Keratinocyte (primary cell): ENCODE measurements around the gene DAB1. TPM values are rescaled to one million over a fixed set of nuclear protein-coding genes. Genes with fewer than 3 reads are reported as not detected.

Experiments
- DNase-seq: peaks from one replicate; pipeline ENCODE4 v3.0.0-alpha.2; 2011; ENCODE audit warnings: low read depth, missing footprints, low spot score
- FAIRE-seq: peaks from 2 replicates; lab custom pipeline; 2011; peaks lifted over from hg19 to GRCh38; lab: Jason Lieb, UNC
- H2AFZ ChIP-seq: 2 replicates; pipeline ENCODE4 v1.6.0; 2012; ENCODE audit warnings: low read length, control low read depth, inconsistent platforms; ENCODE audit not compliant: control insufficient read depth
- H3K27ac ChIP-seq: 2 replicates; pipeline ENCODE4 v1.5.1; 2011; ENCODE audit warnings: low read length; ENCODE audit not compliant: control insufficient read depth, insufficient read depth
- H3K27me3 ChIP-seq: 3 replicates; pipeline ENCODE4 v1.6.0; 2011; ENCODE audit warnings: low read length; ENCODE audit not compliant: control insufficient read depth, insufficient read depth; ENCODE audit errors: extremely low read depth
- H3K36me3 ChIP-seq, 2 experiments: 2 replicates in 1 of 2; 3 replicates in 1 of 2; pipeline ENCODE4 v1.5.1; 2011; ENCODE audit warnings: low read length in 2 of 2, mild to moderate bottlenecking in 1 of 2; ENCODE audit not compliant: control insufficient read depth in 2 of 2, insufficient read depth in 2 of 2; ENCODE audit errors: extremely low read depth in 1 of 2
- H3K4me1 ChIP-seq: 3 replicates; pipeline ENCODE4 v1.5.1; 2011; ENCODE audit warnings: low read length; ENCODE audit not compliant: control insufficient read depth, insufficient read depth; ENCODE audit errors: extremely low read depth
- H3K4me2 ChIP-seq: 3 replicates; pipeline ENCODE4 v1.6.0; 2011; ENCODE audit warnings: low read depth, low read length; ENCODE audit not compliant: control insufficient read depth, insufficient read depth; ENCODE audit errors: extremely low read depth
- H3K4me3 ChIP-seq, 3 experiments: fragments of 200-600 bp in 1 of 3; sonication (generic) in 1 of 3; 2 replicates in 2 of 3; 3 replicates in 1 of 3; pipeline ENCODE4 v1.5.1; 2011 to 2016; ENCODE audit warnings: low read length in 3 of 3, mild to moderate bottlenecking in 3 of 3, control low read depth in 2 of 3, inconsistent platforms in 1 of 3, low read depth in 1 of 3, mixed read lengths in 1 of 3, mixed run types in 1 of 3, moderate library complexity in 1 of 3; ENCODE audit not compliant: control insufficient read depth in 2 of 3, insufficient read depth in 2 of 3; ENCODE audit errors: extremely low read depth in 1 of 3
- H3K79me2 ChIP-seq: 2 replicates; pipeline ENCODE4 v1.6.0; 2012; ENCODE audit warnings: low read length; ENCODE audit not compliant: control insufficient read depth, insufficient read depth
- H3K9ac ChIP-seq: 3 replicates; pipeline ENCODE4 v1.6.0; 2011; ENCODE audit warnings: low read length; ENCODE audit not compliant: control insufficient read depth, insufficient read depth; ENCODE audit errors: extremely low read depth
- H3K9me1 ChIP-seq: 3 replicates; pipeline ENCODE4 v1.6.0; 2011; ENCODE audit warnings: low read length; ENCODE audit not compliant: control insufficient read depth, insufficient read depth; ENCODE audit errors: extremely low read depth
- H3K9me3 ChIP-seq: 2 replicates; pipeline ENCODE4 v1.5.1; 2012; ENCODE audit warnings: low read depth, low read length; ENCODE audit not compliant: control insufficient read depth
- H4K20me1 ChIP-seq: 3 replicates; pipeline ENCODE4 v1.6.0; 2011; ENCODE audit warnings: low read length; ENCODE audit not compliant: control insufficient read depth, insufficient read depth; ENCODE audit errors: extremely low read depth
- EZH2 ChIP-seq: IDR thresholded peaks from one replicate; pipeline ENCODE4 v1.6.1; 2012; ENCODE audit warnings: inconsistent platforms, mild to moderate bottlenecking, low read length, moderate library complexity
- dilution Hi-C: fragments of 300-500 bp; cut with MboI; formaldehyde crosslinking; loops from one replicate; pipeline ENCODE4 v1.7.0; 2020; ENCODE audit warnings: low sequenced_read_pairs; ENCODE audit not compliant: extremely low pct_ligation_motif_present
- polyA plus RNA-seq, 5 experiments: library from polyadenylated mRNA; depleted of rRNA in 3 of 5; stranded (reverse) in 3 of 5; stranded (forward) in 1 of 5; unstranded in 1 of 5; fragments of >200 nt; gene quantifications; 1 replicate in 1 of 5; 2 replicates in 3 of 5; 3 replicates in 1 of 5; pipeline versions ENCODE4 v1.2.1 to v1.2.3, GENCODE V29; 2011 to 2012; ENCODE audit warnings: missing spikeins in 2 of 5, low read depth in 1 of 5, low replicate concordance in 1 of 5
- TF ChIP-seq, protein P1 (sequence below), 3 experiments: IDR thresholded peaks in 1 of 3; conservative IDR thresholded peaks in 1 of 3; optimal IDR thresholded peaks in 1 of 3; 2 replicates in 2 of 3; 3 replicates in 1 of 3; pipeline versions ENCODE3 to v1.5.1; 2011; ENCODE audit warnings: low read length in 3 of 3, mild to moderate bottlenecking in 3 of 3, moderate library complexity in 2 of 3, control low read depth in 1 of 3, inconsistent platforms in 1 of 3; ENCODE audit not compliant: insufficient read depth in 2 of 3; ENCODE audit errors: extremely low read depth in 1 of 3

Gene DAB1
- polyA plus RNA-seq, 1 donor (not counting 4 experiments of a cell fraction or from before 2014, with no cell fraction given), result 0.01 TPM

DNA sequence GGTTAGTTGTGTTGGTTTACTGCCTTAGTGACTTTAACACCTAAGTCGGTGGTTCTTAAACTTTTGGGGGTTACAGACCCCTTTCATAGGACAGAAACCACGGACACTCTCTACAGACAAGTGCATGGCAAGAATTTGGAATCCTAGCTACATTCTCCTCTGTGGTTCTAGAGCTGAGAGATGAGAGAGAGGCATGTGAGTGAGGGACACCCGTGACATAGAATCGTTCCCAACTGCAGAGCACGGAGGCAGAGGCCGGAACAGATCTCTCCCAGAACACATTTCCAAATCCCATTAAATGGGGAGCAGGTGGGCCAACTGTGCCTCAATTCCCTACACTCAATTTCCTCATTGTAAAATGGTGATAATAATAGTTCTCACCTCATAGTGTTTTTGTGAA is 60.7 kb downstream of the DAB1 start:
- H3K79me2 ChIP-seq, result no peaks in the 10 kb centered on the region
- no peak overlapping the region for H3K4me2 ChIP-seq
- FAIRE-seq, result no peak
- H3K9ac ChIP-seq, result no peak overlapping the region
- H3K36me3 ChIP-seq, result no peaks in the 10 kb centered on the region
- TF ChIP-seq, protein P1, sequence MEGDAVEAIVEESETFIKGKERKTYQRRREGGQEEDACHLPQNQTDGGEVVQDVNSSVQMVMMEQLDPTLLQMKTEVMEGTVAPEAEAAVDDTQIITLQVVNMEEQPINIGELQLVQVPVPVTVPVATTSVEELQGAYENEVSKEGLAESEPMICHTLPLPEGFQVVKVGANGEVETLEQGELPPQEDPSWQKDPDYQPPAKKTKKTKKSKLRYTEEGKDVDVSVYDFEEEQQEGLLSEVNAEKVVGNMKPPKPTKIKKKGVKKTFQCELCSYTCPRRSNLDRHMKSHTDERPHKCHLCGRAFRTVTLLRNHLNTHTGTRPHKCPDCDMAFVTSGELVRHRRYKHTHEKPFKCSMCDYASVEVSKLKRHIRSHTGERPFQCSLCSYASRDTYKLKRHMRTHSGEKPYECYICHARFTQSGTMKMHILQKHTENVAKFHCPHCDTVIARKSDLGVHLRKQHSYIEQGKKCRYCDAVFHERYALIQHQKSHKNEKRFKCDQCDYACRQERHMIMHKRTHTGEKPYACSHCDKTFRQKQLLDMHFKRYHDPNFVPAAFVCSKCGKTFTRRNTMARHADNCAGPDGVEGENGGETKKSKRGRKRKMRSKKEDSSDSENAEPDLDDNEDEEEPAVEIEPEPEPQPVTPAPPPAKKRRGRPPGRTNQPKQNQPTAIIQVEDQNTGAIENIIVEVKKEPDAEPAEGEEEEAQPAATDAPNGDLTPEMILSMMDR (optimal IDR thresholded peaks at IDR 0.05 in 1 of 3, IDR thresholded peaks at IDR 0.05 in 1 of 3, conservative IDR thresholded peaks at IDR 0.05 in 1 of 3; ENCODE audit: extremely low read depth in 1 of 3, insufficient read depth in 2 of 3, low read length in 3 of 3), result no peak
- TF ChIP-seq EZH2, result no peak
- no peak overlapping the region for H3K27ac ChIP-seq
- no peak overlapping the region for H3K4me3 ChIP-seq
- H2AFZ ChIP-seq, result no peak overlapping the region
- no peaks in the 10 kb centered on the region for H3K9me1 ChIP-seq
- no peak for DNase-seq
- no peaks in the 10 kb centered on the region for H3K27me3 ChIP-seq
- H4K20me1 ChIP-seq, result no peaks in the 10 kb centered on the region
- no peaks in the 10 kb centered on the region for H3K9me3 ChIP-seq
- dilution Hi-C loops, result no loop called here
- no peaks in the 10 kb centered on the region for H3K4me1 ChIP-seq

DNA sequence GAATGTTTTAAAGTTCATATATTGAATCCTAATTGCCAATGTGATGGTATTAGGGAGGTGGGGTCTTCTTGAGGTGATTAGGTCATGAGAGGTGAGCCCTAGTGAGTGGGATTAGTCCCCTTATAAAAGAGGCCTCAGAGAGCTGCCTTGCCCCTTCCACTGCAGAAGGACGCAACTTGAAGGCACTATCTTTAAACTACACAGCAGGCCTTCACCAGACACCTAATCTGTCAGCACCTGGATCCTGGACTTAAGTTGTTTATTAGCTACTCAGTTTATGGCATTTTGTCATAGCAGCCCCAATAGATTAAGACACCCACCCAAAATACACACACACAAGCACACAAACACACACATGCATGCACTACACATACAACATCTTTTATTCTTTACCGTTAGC is 61.4 kb downstream of the DAB1 start:
- H3K4me3 ChIP-seq, result no peak overlapping the region
- H3K79me2 ChIP-seq, result no peaks in the 10 kb centered on the region
- H3K27me3 ChIP-seq, result no peaks in the 10 kb centered on the region
- no peaks in the 10 kb centered on the region for H3K9me3 ChIP-seq
- dilution Hi-C loops, result no loop called here
- FAIRE-seq (no peak), DNase-seq (no peak)
- H3K9ac ChIP-seq, result no peak overlapping the region
- H3K27ac ChIP-seq, result no peak overlapping the region
- no peaks in the 10 kb centered on the region for H3K36me3 ChIP-seq
- H4K20me1 ChIP-seq, result no peaks in the 10 kb centered on the region
- no peaks in the 10 kb centered on the region for H3K9me1 ChIP-seq
- no peak for TF ChIP-seq EZH2
- no peaks in the 10 kb centered on the region for H3K4me1 ChIP-seq
- no peak overlapping the region for H3K4me2 ChIP-seq
- H2AFZ ChIP-seq, result no peak overlapping the region

DNA sequence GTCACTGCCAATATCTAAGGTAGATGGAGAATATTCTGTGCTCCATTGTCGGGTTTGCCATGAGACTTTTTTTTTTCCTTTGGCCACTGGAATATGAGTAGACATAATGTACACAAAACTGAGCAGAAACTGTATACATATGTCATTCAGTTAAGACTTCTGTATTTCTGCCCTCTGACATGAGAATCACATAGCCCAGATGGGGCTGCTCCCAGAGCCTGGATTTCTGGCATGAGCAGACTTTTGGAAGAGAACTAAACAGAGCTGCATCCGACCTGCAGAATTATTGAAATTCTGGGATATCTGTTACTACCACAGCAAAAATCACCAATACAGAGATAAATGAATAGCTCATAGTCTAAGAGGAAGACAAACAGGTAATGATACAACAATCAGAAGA is 62.3 kb downstream of the DAB1 start:
- no peaks in the 10 kb centered on the region for H3K36me3 ChIP-seq
- H3K9me3 ChIP-seq, result no peaks in the 10 kb centered on the region
- dilution Hi-C loops, result no loop called here
- H3K27me3 ChIP-seq, result no peaks in the 10 kb centered on the region
- no peak overlapping the region for H2AFZ ChIP-seq
- FAIRE-seq (no peak), DNase-seq (no peak)
- TF ChIP-seq EZH2, result no peak
- TF ChIP-seq, protein P1 (optimal IDR thresholded peaks at IDR 0.05 in 1 of 3, IDR thresholded peaks at IDR 0.05 in 1 of 3, conservative IDR thresholded peaks at IDR 0.05 in 1 of 3; ENCODE audit: extremely low read depth in 1 of 3, insufficient read depth in 2 of 3, low read length in 3 of 3), result no peak
- no peak overlapping the region for H3K27ac ChIP-seq
- H3K9ac ChIP-seq, result no peak overlapping the region
- no peak overlapping the region for H3K4me3 ChIP-seq
- H3K4me2 ChIP-seq, result no peak overlapping the region
- no peaks in the 10 kb centered on the region for H3K4me1 ChIP-seq
- no peaks in the 10 kb centered on the region for H4K20me1 ChIP-seq
- H3K9me1 ChIP-seq, result no peaks in the 10 kb centered on the region
- no peaks in the 10 kb centered on the region for H3K79me2 ChIP-seq
